Heart right ventricle (tissue), 16 donors: ENCODE results near the gene ZFY. TPM values are rescaled to one million over a fixed set of nuclear protein-coding genes. Genes with fewer than 3 reads are reported as not detected.

ENCODE experiments used
- ATAC-seq, 8 donors: fragments of 200-7000 bp; cut with Tn5 transposase; one replicate each; pipeline ENCODE4 v1.9.1; 2020; ENCODE audit warnings: mild to moderate bottlenecking in 8 of 8, moderate library complexity in 8 of 8, moderate number of reproducible peaks in 1 of 8
- DNase-seq, 2 donors: peaks; one replicate each; pipeline ENCODE4 v3.0.0-alpha.2; 2020
- H3K27ac ChIP-seq, 10 donors: fragments of 200-600 bp; sonication (generic) in 2 of 10; one replicate each; pipeline versions ENCODE4 v1.5.0 to v1.8.0; 2020 to 2022; ENCODE audit warnings: mild to moderate bottlenecking in 3 of 10
- H3K27me3 ChIP-seq, 7 donors: fragments of 200-600 bp; one replicate each; pipeline ENCODE4 v1.8.0; 2021 to 2022; ENCODE audit warnings: mild to moderate bottlenecking in 2 of 7
- H3K36me3 ChIP-seq, 9 donors: fragments of 200-600 bp; sonication (generic) in 1 of 9; one replicate each; pipeline versions ENCODE4 v1.5.0 to v1.8.0; 2020 to 2022; ENCODE audit warnings: mild to moderate bottlenecking in 2 of 9
- H3K4me1 ChIP-seq, 9 donors: fragments of 200-600 bp; sonication (generic) in 1 of 9; one replicate each; pipeline versions ENCODE4 v1.5.0 to v1.8.0; 2020 to 2022; ENCODE audit warnings: mild to moderate bottlenecking in 4 of 9
- H3K4me3 ChIP-seq, 10 donors: fragments of 200-600 bp; sonication (generic) in 2 of 10; one replicate each; pipeline versions ENCODE4 v1.5.0 to v1.8.0; 2020 to 2022; ENCODE audit warnings: mild to moderate bottlenecking in 7 of 10, moderate library complexity in 2 of 10
- H3K9me3 ChIP-seq, 11 donors: fragments of 200-600 bp in 10 of 11; sonication (generic) in 2 of 11; one replicate each; pipeline versions ENCODE4 v1.5.0 to v1.8.0; 2013 to 2022; ENCODE audit warnings: mild to moderate bottlenecking in 2 of 11, control low read depth in 1 of 11, moderate library complexity in 1 of 11
- CTCF ChIP-seq, 9 donors: fragments of 200-600 bp; sonication (generic) in 2 of 9; IDR thresholded peaks; one replicate each; pipeline versions ENCODE4 v1.5.0 to v1.8.0; 2021 to 2022; ENCODE audit warnings: antibody characterized with exemption in 9 of 9, mild to moderate bottlenecking in 5 of 9, moderate library complexity in 1 of 9
- WGBS, 2 donors: extraction: QIAGEN DNeasy Blood & Tissue Kit; methylation state at CpG; one replicate each; pipeline ENCODE4 v1.1.7; 2013; ENCODE audit warnings: inconsistent platforms in 1 of 2; 5-methylcytosine and 5-hydroxymethylcytosine counted together
- intact Hi-C, 10 donors: fragments of 100-400 bp; cut with DNase I; formaldehyde crosslinking; loops; one replicate each; pipeline versions ENCODE4 v1.11.1 to v1.14.2; 2022
- polyA plus RNA-seq, 2 donors: library from polyadenylated mRNA; stranded (reverse); fragments of 200-250 nt; gene quantifications; one replicate each; pipeline ENCODE4 v1.2.3, GENCODE V29; 2013
- total RNA-seq, 10 donors: library from RNA; stranded (reverse); fragmentation: NEBNext Ultra II Directional in 3 of 10; extraction: Animal tissue kit (Norgen Biotek cat#: 25700) in 3 of 10; gene quantifications; one replicate each; pipeline versions ENCODE4 v1.2.1 to v1.2.4, GENCODE V29; 2021 to 2023
- donor health status: Arrhythmogenic right ventricular cardiomyopathy.
- donor health status: ischemic (EF 13 %, LVEDD 7.1; RV severe dilation, severe dysfunction).
- donor health status: healthy with polysubstance abuse.
- donor health status: DM: no; HTN: yes; CAD: no.
- donor health status: DM: no; HTN: no; CAD: no.
- donor health status: ischemic (EF 25% LVEDD 6.9; RV normal size, moderate dysfunction).
- donor health status: ischemic (EF 25% LVEDD 5.7; RV mildly dilated, moderate dysfunction).
- donor health status: healthy.
- donor health status: DM: yes; HTN: yes; CAD: no.
- donor health status: Ischemic cardiomyopathy.
- donor health status: ischemic (EF 35%, LVEDD 5.7; RV mildly dilated, moderate dysfunction).
- donor health status: nonischemic (EF 11% LVEDD 7.7; RV severe dilation, severe dysfunction).
- donor health status: DM: yes; HTN: yes; CAD: no.
- donor health status: PGD.
- donor health status: ischemic (EF 29% LVEDD 5.4; RV normal size, mild dysfunction).
- donor health status: nonischemic (EF 23%, LVEDD 6.1; RV moderate dilation, normal function).

Gene ZFY
- total and polyA plus RNA-seq, 12 donors = 2.4 to 17.1 (median 12.2) TPM; not detected in 3

GRCh38 chrY:3016594-3016993 lies 81.4 kb downstream of the ZFY start:
- H3K27ac ChIP-seq = no peak overlapping the region
- H3K9me3 ChIP-seq = no peaks in the 10 kb centered on the region
- H3K4me1 ChIP-seq = no peaks in the 10 kb centered on the region
- no peaks in the 10 kb centered on the region for H3K36me3 ChIP-seq
- no peaks in the 10 kb centered on the region for H3K27me3 ChIP-seq
- 80 to 100% methylated on average over 1 of the region's 1 CpG for WGBS, 2 donors
- ATAC-seq = no peak
- H3K4me3 ChIP-seq = no peak overlapping the region
- intact Hi-C loops = no loop called here
- DNase-seq = no peak
- no peak for TF ChIP-seq CTCF (IDR thresholded peaks at IDR 0.05)

- H3K4me3 ChIP-seq = no peak overlapping the region
- H3K4me1 ChIP-seq = no peaks in the 10 kb centered on the region
- no peaks in the 10 kb centered on the region for H3K36me3 ChIP-seq
- no peaks in the 10 kb centered on the region for H3K9me3 ChIP-seq
- intact Hi-C loops = no loop called here
- TF ChIP-seq CTCF (IDR thresholded peaks at IDR 0.05) = no peak
- no peak overlapping the region for H3K27ac ChIP-seq
- ATAC-seq (no peak), DNase-seq (no peak)
- no peaks in the 10 kb centered on the region for H3K27me3 ChIP-seq
- WGBS, 2 donors = 62 to 69% methylated on average over 1 of the region's 1 CpG
These were observed 83.4 kb downstream of the ZFY start for GRCh38 chrY:3018546-3018945.

GRCh38 chrY:3019584-3019983 lies 84.4 kb downstream of the ZFY start:
- WGBS, 2 donors = 86 to 89% methylated on average over 11 of the region's 11 CpGs
- no peak for ATAC-seq
- H3K36me3 ChIP-seq = no peaks in the 10 kb centered on the region
- no peaks in the 10 kb centered on the region for H3K9me3 ChIP-seq
- H3K27ac ChIP-seq = no peak overlapping the region
- H3K27me3 ChIP-seq = no peaks in the 10 kb centered on the region
- H3K4me3 ChIP-seq = no peak overlapping the region
- TF ChIP-seq CTCF (IDR thresholded peaks at IDR 0.05) = no peak
- intact Hi-C loops = no loop called here
- DNase-seq = no peak
- H3K4me1 ChIP-seq = no peaks in the 10 kb centered on the region

GRCh38 chrY:3021176-3021575 lies 86.0 kb downstream of the ZFY start:
- H3K4me3 ChIP-seq = no peak overlapping the region
- no peaks in the 10 kb centered on the region for H3K27me3 ChIP-seq
- intact Hi-C loops = no loop called here
- no peaks in the 10 kb centered on the region for H3K4me1 ChIP-seq
- no peaks in the 10 kb centered on the region for H3K9me3 ChIP-seq
- no peak for ATAC-seq
- DNase-seq = no peak
- no peak overlapping the region for H3K27ac ChIP-seq
- no peak for TF ChIP-seq CTCF (IDR thresholded peaks at IDR 0.05)
- H3K36me3 ChIP-seq = no peaks in the 10 kb centered on the region
- WGBS, 2 donors = 44 to 54% methylated on average over 2 of the region's 2 CpGs

GRCh38 chrY:3023606-3024005 lies 88.4 kb downstream of the ZFY start:
- ATAC-seq (no peak), DNase-seq (no peak)
- TF ChIP-seq CTCF (IDR thresholded peaks at IDR 0.05) = no peak
- WGBS, 2 donors = 23 to 31% methylated on average over 2 of the region's 2 CpGs
- no peak overlapping the region for H3K4me3 ChIP-seq
- H3K36me3 ChIP-seq = no peaks in the 10 kb centered on the region
- H3K4me1 ChIP-seq = no peaks in the 10 kb centered on the region
- no peaks in the 10 kb centered on the region for H3K9me3 ChIP-seq
- intact Hi-C loops = no loop called here
- H3K27ac ChIP-seq = no peak overlapping the region
- H3K27me3 ChIP-seq = no peaks in the 10 kb centered on the region
